NCI-H146 treated with DMSO at 0.1 percent for 48 hours (cell line): ENCODE data around the gene NCF4.

Source experiments
- DNase-seq: peaks from one replicate; lab custom pipeline; 2025; ENCODE audit not compliant: unreplicated experiment; lab: John Stamatoyannopoulos, UW

The NCF4 gene

GRCh38 chr22:36863979-36864378 is 3.2 kb downstream of the NCF4 start:
- no peak for DNase-seq

GRCh38 chr22:36864454-36865215 is 3.8 kb downstream of the NCF4 start:
- DNase-seq: no peak

- DNase-seq: no peak
Measured at GRCh38 chr22:36865346-36865745, 4.5 kb downstream of the NCF4 start.

- DNase-seq: no peak
Measured at GRCh38 chr22:36867695-36868094, 6.9 kb downstream of the NCF4 start.

- no peak for DNase-seq
Measured at GRCh38 chr22:36868546-36869181, 7.9 kb downstream of the NCF4 start.

- DNase-seq: no peak
Measured at GRCh38 chr22:36870250-36870649, 9.4 kb downstream of the NCF4 start.

GRCh38 chr22:36871669-36872081 is 10.9 kb downstream of the NCF4 start:
- DNase-seq: no peak

GRCh38 chr22:36872084-36872483 is 11.3 kb downstream of the NCF4 start:
- no peak for DNase-seq

GRCh38 chr22:36872866-36873498 is 12.2 kb downstream of the NCF4 start:
- DNase-seq: no peak

GRCh38 chr22:36873614-36874308 is 13.0 kb downstream of the NCF4 start:
- DNase-seq: no peak

GRCh38 chr22:36874309-36874696 is 13.5 kb downstream of the NCF4 start:
- no peak for DNase-seq

GRCh38 chr22:36874736-36875135 is 13.9 kb downstream of the NCF4 start:
- no peak for DNase-seq

- DNase-seq: no peak
Measured at GRCh38 chr22:36875741-36876140, 14.9 kb downstream of the NCF4 start.

GRCh38 chr22:36879775-36880174 is 19.0 kb downstream of the NCF4 start:
- no peak for DNase-seq

- no peak for DNase-seq
Measured at GRCh38 chr22:36881504-36882245, 20.9 kb downstream of the NCF4 start.

- DNase-seq: no peak
Measured at GRCh38 chr22:36884349-36885158, 23.7 kb downstream of the NCF4 start.

- DNase-seq: no peak
Measured at GRCh38 chr22:36885474-36885873, 24.7 kb downstream of the NCF4 start.

GRCh38 chr22:36886016-36886415 is 25.2 kb downstream of the NCF4 start:
- DNase-seq: no peak

- no peak for DNase-seq
Measured at GRCh38 chr22:36887162-36887561, 26.4 kb downstream of the NCF4 start.

GRCh38 chr22:36891646-36892045 is 30.8 kb downstream of the NCF4 start:
- DNase-seq: no peak
